Neutrophil (primary cell): ENCODE measurements around the gene DIP2C.

Source experiments
- H3K27ac ChIP-seq: fragments of 200-600 bp; sonication (generic); 2 replicates; pipeline ENCODE4 v1.5.1; 2016; ENCODE audit warnings: mild to moderate bottlenecking, moderate library complexity
- H3K27me3 ChIP-seq: fragments of 200-600 bp; sonication (generic); 2 replicates; pipeline ENCODE4 v1.6.0; 2016; ENCODE audit warnings: mild to moderate bottlenecking
- H3K36me3 ChIP-seq: fragments of 200-600 bp; sonication (generic); 2 replicates; pipeline ENCODE4 v1.5.1; 2017
- H3K4me1 ChIP-seq, 2 experiments: fragments of 200-600 bp in 1 of 2; sonication (generic) in 1 of 2; 1 replicate in 1 of 2; 2 replicates in 1 of 2; pipeline versions ENCODE4 v1.5.1 to v1.6.1; 2013 to 2016; ENCODE audit warnings: low read depth in 1 of 2, low read length in 1 of 2, mild to moderate bottlenecking in 1 of 2, moderate library complexity in 1 of 2; ENCODE audit not compliant: control insufficient read depth in 1 of 2, insufficient read depth in 1 of 2
- H3K4me3 ChIP-seq, 2 experiments: fragments of 200-600 bp in 1 of 2; sonication (generic) in 1 of 2; 1 replicate in 1 of 2; 2 replicates in 1 of 2; pipeline ENCODE4 v1.5.1; 2013 to 2016; ENCODE audit warnings: low read depth in 1 of 2, low read length in 1 of 2, mild to moderate bottlenecking in 1 of 2, moderate library complexity in 1 of 2
- H3K9me3 ChIP-seq: fragments of 200-600 bp; sonication (generic); 2 replicates; pipeline ENCODE4 v1.5.1; 2016
- TF ChIP-seq, protein P1 (sequence below): fragments of 200-600 bp; sonication (generic); IDR thresholded peaks from 2 replicates; pipeline ENCODE4 v1.5.1; 2016; ENCODE audit warnings: antibody characterized with exemption

DIP2C gene

DNA sequence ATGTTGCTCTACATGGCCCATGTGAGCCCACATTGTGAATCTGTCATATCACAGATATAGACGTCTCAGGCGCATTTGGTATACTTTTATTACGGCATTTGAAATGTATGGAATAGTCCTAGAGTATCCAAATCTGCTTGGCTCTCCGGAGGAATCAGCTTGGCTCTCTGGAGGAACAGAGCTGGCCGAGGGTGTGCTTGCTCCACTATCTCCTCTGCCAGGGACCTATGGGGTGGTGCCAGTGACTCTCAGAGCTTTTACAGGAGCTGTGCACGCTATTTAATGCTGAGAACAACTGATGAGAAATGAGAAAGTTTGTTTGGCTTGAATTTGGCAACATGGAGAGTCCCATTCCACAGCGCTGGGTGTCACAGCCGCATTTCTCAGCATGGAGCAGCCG is 410.2 kb downstream of the DIP2C start:
- no peak overlapping the region for H3K27ac ChIP-seq
- no peaks in the 10 kb centered on the region for H3K9me3 ChIP-seq
- H3K4me3 ChIP-seq: no peak overlapping the region
- TF ChIP-seq, protein P1, sequence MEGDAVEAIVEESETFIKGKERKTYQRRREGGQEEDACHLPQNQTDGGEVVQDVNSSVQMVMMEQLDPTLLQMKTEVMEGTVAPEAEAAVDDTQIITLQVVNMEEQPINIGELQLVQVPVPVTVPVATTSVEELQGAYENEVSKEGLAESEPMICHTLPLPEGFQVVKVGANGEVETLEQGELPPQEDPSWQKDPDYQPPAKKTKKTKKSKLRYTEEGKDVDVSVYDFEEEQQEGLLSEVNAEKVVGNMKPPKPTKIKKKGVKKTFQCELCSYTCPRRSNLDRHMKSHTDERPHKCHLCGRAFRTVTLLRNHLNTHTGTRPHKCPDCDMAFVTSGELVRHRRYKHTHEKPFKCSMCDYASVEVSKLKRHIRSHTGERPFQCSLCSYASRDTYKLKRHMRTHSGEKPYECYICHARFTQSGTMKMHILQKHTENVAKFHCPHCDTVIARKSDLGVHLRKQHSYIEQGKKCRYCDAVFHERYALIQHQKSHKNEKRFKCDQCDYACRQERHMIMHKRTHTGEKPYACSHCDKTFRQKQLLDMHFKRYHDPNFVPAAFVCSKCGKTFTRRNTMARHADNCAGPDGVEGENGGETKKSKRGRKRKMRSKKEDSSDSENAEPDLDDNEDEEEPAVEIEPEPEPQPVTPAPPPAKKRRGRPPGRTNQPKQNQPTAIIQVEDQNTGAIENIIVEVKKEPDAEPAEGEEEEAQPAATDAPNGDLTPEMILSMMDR: no peak
- H3K4me1 ChIP-seq: peaks cover 9 to 12% of the 10 kb centered on the region in 2 experiments
- H3K36me3 ChIP-seq: no peaks in the 10 kb centered on the region
- H3K27me3 ChIP-seq: no peaks in the 10 kb centered on the region

DNA sequence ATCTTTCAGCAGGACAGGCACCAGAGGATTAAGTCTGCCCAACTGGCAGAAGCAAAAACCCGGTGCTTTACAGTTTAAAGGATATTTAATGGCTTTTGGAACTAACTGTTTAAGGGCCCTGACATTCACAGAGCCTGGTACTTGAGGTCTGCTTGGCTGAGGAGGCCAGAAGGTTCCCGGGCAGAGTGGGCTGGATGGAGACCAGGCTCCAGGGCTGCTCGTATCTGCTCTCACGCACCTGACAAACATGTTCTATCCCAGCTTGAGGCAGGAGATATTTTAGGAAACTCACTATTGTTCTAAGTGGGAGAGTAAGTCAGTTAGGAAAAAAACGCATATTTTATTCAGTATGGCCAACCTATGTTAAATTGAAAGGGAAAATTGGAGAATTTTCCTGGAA is 410.8 kb downstream of the DIP2C start:
- Histone ChIP-seq H3K27me3 (no peaks in the 10 kb centered on the region), H3K27ac (no peak overlapping the region), H3K36me3 (no peaks in the 10 kb centered on the region), H3K4me1 (peaks cover 9 to 12% of the 10 kb centered on the region in 2 experiments), H3K4me3 (no peak overlapping the region), H3K9me3 (no peaks in the 10 kb centered on the region)
- TF ChIP-seq, protein P1: no peak

DNA sequence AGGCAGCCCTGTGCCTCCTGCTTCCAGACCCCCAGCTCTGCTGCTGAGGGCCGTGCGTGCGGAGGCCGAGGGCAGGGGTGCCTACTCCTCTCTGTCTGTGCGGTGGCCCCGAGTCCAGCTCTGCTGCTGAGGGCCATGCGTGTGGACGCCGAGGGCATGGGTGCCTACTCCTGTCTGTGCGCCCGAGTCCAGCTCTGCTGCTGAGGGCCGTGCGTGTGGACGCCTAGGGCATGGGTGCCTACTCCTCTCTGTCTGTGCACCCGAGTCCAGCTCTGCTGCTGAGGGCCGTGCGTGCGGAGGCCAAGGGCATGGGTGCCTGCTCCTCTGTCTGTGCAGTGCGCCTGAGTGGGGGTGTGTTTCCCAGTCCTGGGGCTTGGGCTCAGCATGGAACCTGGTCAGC is 411.5 kb downstream of the DIP2C start:
- no peaks in the 10 kb centered on the region for H3K36me3 ChIP-seq

DNA sequence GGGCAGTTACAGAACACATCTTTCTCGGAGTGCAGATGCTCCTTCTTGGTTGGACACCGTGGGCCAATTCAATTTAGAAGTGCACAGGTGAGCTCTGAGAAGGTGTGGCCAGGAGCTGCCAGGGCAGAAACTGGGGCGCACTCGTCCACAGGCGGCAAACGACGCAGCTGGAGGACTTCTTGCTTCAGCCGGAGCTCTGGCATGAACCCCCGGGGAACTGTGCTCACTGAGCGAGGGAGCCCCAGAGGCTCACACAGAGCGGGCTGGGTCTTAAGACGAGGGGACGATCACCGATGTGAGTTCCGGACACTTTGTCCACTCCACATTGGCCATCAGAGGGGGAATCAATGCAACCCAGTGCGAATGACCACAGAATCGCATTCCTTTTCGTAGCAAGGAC is 413.8 kb downstream of the DIP2C start:
- Histone ChIP-seq H3K27me3 (no peaks in the 10 kb centered on the region), H3K4me3 (no peak overlapping the region), H3K9me3 (no peaks in the 10 kb centered on the region), H3K36me3 (no peaks in the 10 kb centered on the region), H3K4me1 (no peaks in the 10 kb centered on the region), H3K27ac (no peak overlapping the region)
- TF ChIP-seq, protein P1: no peak

More for the DNA sequence above, 411.5 kb downstream of the DIP2C start:
- no peak overlapping the region for H3K4me3 ChIP-seq
- H3K27ac ChIP-seq: no peak overlapping the region
- H3K27me3 ChIP-seq: no peaks in the 10 kb centered on the region
- TF ChIP-seq, protein P1: no peak
- peaks cover 9 to 12% of the 10 kb centered on the region in 2 experiments for H3K4me1 ChIP-seq
- no peaks in the 10 kb centered on the region for H3K9me3 ChIP-seq

DNA sequence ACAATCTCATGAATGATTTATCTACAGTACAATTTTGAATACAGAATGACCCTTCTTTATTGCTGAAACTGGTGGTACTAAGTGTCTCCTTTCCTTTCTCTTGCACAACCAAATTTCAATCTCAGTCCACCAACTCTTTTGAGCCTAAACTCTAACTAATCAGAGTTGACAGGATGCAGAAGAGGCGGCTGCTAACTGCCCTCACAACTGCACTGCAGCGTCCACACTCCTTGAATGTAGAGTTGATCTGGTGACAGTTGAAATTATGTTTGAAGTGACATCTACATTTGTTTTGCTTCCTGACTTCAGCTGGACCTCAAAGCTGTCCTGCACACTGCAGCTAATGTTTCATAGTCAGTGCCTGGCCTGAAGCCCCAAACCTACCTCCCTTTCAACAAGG is 414.6 kb downstream of the DIP2C start:
- no peaks in the 10 kb centered on the region for H3K36me3 ChIP-seq

More for the DNA sequence above, 414.6 kb downstream of the DIP2C start:
- TF ChIP-seq, protein P1: no peak
- Histone ChIP-seq H3K9me3 (no peaks in the 10 kb centered on the region), H3K4me1 (no peaks in the 10 kb centered on the region), H3K27ac (no peak overlapping the region), H3K4me3 (no peak overlapping the region), H3K27me3 (no peaks in the 10 kb centered on the region)
